Left ventricle myocardium inferior (tissue), 1 donor: ENCODE measurements around the gene HSPB7. TPM values are rescaled to one million over a fixed set of nuclear protein-coding genes. Genes with fewer than 3 reads are reported as not detected.

Source experiments
- DNase-seq: peaks from one replicate; pipeline ENCODE4 v3.0.0-alpha.2; 2020
- H3K27ac ChIP-seq: fragments of 200-600 bp; replicated peaks from 2 replicates; pipeline ENCODE4 v1.8.0; 2021
- H3K27me3 ChIP-seq: fragments of 200-600 bp; 2 replicates; pipeline ENCODE4 v1.8.0; 2021; ENCODE audit warnings: low read depth
- H3K36me3 ChIP-seq: fragments of 200-600 bp; 2 replicates; pipeline ENCODE4 v1.8.0; 2021
- H3K4me1 ChIP-seq: fragments of 200-600 bp; 2 replicates; pipeline ENCODE4 v1.8.0; 2021
- H3K4me3 ChIP-seq: fragments of 200-600 bp; 2 replicates; pipeline ENCODE4 v1.8.0; 2021; ENCODE audit warnings: mild to moderate bottlenecking, moderate library complexity
- H3K9me3 ChIP-seq: fragments of 200-600 bp; replicated peaks from 2 replicates; pipeline ENCODE4 v1.8.0; 2021
- CTCF ChIP-seq: fragments of 200-600 bp; IDR thresholded peaks from 2 replicates; pipeline ENCODE4 v1.8.0; 2021; ENCODE audit warnings: antibody characterized with exemption, mild to moderate bottlenecking, borderline replicate concordance
- intact Hi-C: fragments of 100-400 bp; cut with micrococcal nuclease; formaldehyde crosslinking; loops from one replicate; pipeline ENCODE4 v1.11.0; 2022
- total RNA-seq: library from RNA; stranded (reverse); fragmentation: NEBNext Ultra II Directional; extraction: Animal tissue kit (Norgen Biotek cat#: 25700); gene quantifications from one replicate; pipeline ENCODE4 v1.2.1, GENCODE V29; 2021
- donor health status: DM: no; HTN: yes; CAD: no; lungs with severe emphysema.

Gene HSPB7
- total RNA-seq, 1 donor from 2014 or later = 4,061 TPM

GRCh38 chr1:15998929-15999328, 18.9 kb downstream of the HSPB7 start:
- no peak overlapping the region for H3K27ac ChIP-seq
- no peaks in the 10 kb centered on the region for H3K36me3 ChIP-seq
- H3K27me3 ChIP-seq = no peaks in the 10 kb centered on the region
- H3K4me1 ChIP-seq = no peaks in the 10 kb centered on the region
- H3K9me3 ChIP-seq = no peaks in the 10 kb centered on the region
- no peak for DNase-seq
- TF ChIP-seq CTCF = no peak
- H3K4me3 ChIP-seq = no peak overlapping the region
- intact Hi-C loops = no loop called here

DNA sequence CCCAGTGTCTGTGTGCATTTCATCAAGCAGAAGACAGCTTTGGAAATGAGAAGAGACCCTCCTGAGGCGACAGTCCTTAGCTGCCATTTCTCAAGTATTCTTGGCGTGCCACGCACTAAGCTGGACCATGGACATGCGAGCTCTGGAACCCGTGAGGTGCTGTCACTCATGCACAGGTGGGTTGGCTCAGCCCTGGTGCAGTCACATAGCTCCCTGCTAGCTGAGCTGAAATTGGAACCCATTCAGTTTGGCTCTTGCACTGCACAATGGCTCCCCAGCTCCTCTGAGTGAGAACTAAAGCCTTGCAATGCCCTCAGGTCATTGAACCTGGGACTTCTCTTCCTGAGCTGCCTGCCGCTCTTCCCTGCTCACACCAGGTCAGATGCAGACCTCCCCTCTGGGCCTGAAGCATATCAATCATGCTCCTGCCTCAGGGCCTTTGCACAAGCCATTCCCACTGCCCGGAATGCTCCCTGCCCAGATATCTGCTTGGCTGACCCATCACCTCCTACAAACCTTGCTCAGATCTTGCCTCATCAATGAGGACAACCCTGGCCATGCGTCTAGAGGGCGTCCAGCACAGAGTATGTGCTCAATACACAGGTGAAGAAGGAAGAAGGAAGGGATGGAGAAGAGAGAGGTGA, 20.1 kb downstream of the HSPB7 start:
- no peaks in the 10 kb centered on the region for H3K4me1 ChIP-seq
- no peak overlapping the region for H3K4me3 ChIP-seq
- H3K27ac ChIP-seq = no peak overlapping the region
- intact Hi-C loops = no loop called here
- no peaks in the 10 kb centered on the region for H3K9me3 ChIP-seq
- no peaks in the 10 kb centered on the region for H3K27me3 ChIP-seq
- no peaks in the 10 kb centered on the region for H3K36me3 ChIP-seq
- no peak for TF ChIP-seq CTCF
- no peak for DNase-seq

DNA sequence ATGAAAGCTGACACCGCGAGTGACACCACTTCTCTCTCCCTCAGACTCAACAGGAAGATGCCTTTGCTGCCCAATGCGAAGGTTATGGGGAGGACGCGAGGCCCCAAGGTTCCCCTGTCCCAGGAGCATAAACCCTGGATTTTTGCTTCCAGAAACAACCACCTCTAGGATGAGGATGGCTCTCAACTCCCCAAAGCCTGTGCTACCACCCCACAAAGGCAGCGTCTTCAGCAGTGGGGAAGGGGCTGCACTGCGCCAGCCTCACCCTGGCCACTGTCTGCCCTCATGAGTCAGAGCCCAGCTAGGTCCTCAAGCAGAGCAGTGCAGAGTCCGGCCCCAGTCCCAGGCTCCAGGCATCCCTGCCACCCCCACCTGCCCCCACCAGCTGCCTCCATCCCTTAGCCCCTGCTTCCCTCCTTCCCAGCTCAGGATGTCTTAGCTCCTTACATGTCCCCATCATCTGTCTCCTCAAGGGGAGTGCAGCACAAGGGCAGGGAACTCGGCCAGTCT, 20.7 kb downstream of the HSPB7 start:
- Histone ChIP-seq H3K4me3 (no peak overlapping the region), H3K36me3 (no peaks in the 10 kb centered on the region), H3K4me1 (no peaks in the 10 kb centered on the region), H3K9me3 (no peaks in the 10 kb centered on the region), H3K27me3 (no peaks in the 10 kb centered on the region), H3K27ac (no peak overlapping the region)
- intact Hi-C loops = no loop called here
- no peak for TF ChIP-seq CTCF
- no peak for DNase-seq

GRCh38 chr1:15994590-15995351, 23.1 kb downstream of the HSPB7 start:
- Histone ChIP-seq H3K4me3 (no peak overlapping the region), H3K9me3 (no peaks in the 10 kb centered on the region), H3K27me3 (no peaks in the 10 kb centered on the region), H3K4me1 (no peaks in the 10 kb centered on the region), H3K27ac (no peak overlapping the region), H3K36me3 (no peaks in the 10 kb centered on the region)
- peak; percentile 63 for DNase-seq
- intact Hi-C loops = loop anchor here (5.0 kb wide), 1 partner anchor 182 kb away; no protein-coding TSS in a partner anchor
- TF ChIP-seq CTCF = peak; percentile 91

DNA sequence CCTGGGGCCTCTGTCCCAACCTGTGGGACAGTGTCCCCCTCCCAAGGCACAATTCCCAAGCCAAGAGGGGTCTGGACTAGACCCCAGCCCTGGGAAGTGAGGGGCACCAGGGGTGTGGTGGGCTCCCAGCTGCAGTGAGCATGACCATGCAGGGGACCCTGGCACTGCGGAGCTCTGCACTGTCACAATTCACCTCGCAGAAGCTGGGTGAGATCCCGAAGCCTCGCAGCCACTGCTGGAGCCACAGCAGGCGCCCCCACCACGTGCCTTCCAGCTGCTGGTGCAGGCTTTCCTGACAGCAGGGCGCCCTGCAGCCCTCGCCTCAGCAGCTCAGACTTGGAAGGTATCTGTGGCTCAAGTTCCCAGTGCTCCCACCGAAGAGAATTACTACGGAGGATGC, 23.8 kb downstream of the HSPB7 start:
- Histone ChIP-seq H3K27ac (no peak overlapping the region), H3K4me1 (no peaks in the 10 kb centered on the region), H3K4me3 (no peak overlapping the region), H3K9me3 (no peaks in the 10 kb centered on the region), H3K27me3 (no peaks in the 10 kb centered on the region), H3K36me3 (no peaks in the 10 kb centered on the region)
- intact Hi-C loops = loop anchor here (5.0 kb wide), 1 partner anchor 182 kb away; no protein-coding TSS in a partner anchor
- DNase-seq = no peak
- TF ChIP-seq CTCF = no peak
